CD14-positive monocyte (primary cell): ENCODE measurements around the gene TNFRSF13B. TPM values are rescaled to one million over a fixed set of nuclear protein-coding genes. Genes with fewer than 3 reads are reported as not detected.

Source experiments
- DNase-seq, 3 donors: peaks; one replicate each; pipeline ENCODE4 v3.0.0-alpha.2; 2011 to 2022
- H2AFZ ChIP-seq: 2 replicates; pipeline ENCODE4 v1.6.0; 2012; ENCODE audit warnings: mild to moderate bottlenecking, low read depth, low read length, inconsistent platforms; ENCODE audit not compliant: insufficient read depth, poor library complexity, severe bottlenecking
- H3K27ac ChIP-seq, 2 donors: 1 replicate in 1 of 2; 2 replicates in 1 of 2; pipeline ENCODE4 v1.5.1; 2012 to 2013; ENCODE audit warnings: low read length in 2 of 2, control low read depth in 1 of 2, inconsistent platforms in 1 of 2, low read depth in 1 of 2, mild to moderate bottlenecking in 1 of 2
- H3K27me3 ChIP-seq, 2 donors: one replicate each; pipeline versions ENCODE4 v1.6.0 to v1.6.1; 2011 to 2013; ENCODE audit warnings: low read length in 2 of 2; ENCODE audit not compliant: control insufficient read depth in 2 of 2, insufficient read depth in 2 of 2
- H3K36me3 ChIP-seq, 2 donors: replicated peaks in 1 of 2; 1 replicate in 1 of 2; 2 replicates in 1 of 2; pipeline versions ENCODE4 v1.5.1 to v1.6.1; 2012 to 2013; ENCODE audit warnings: low read length in 2 of 2, control low read depth in 1 of 2, inconsistent platforms in 1 of 2, mild to moderate bottlenecking in 1 of 2; ENCODE audit not compliant: insufficient read depth in 2 of 2, control insufficient read depth in 1 of 2
- H3K4me1 ChIP-seq, 2 donors: 1 replicate in 1 of 2; 2 replicates in 1 of 2; pipeline versions ENCODE4 v1.5.1 to v1.6.1; 2012 to 2013; ENCODE audit warnings: low read length in 2 of 2, control low read depth in 1 of 2, inconsistent platforms in 1 of 2, mild to moderate bottlenecking in 1 of 2, moderate library complexity in 1 of 2; ENCODE audit not compliant: insufficient read depth in 2 of 2, control insufficient read depth in 1 of 2
- H3K4me2 ChIP-seq: replicated peaks from 2 replicates; pipeline ENCODE3; 2012; ENCODE audit warnings: low read length, moderate library complexity, mild to moderate bottlenecking; ENCODE audit not compliant: poor library complexity, severe bottlenecking; ENCODE audit errors: extremely low read depth
- H3K4me3 ChIP-seq, 3 experiments: fragments of 200-600 bp in 1 of 3; sonication (generic) in 1 of 3; replicated peaks in 1 of 3; 1 replicate in 2 of 3; 2 replicates in 1 of 3; pipeline ENCODE4 v1.5.1; 2011 to 2013; ENCODE audit warnings: low read length in 3 of 3, mild to moderate bottlenecking in 3 of 3, control low read depth in 2 of 3, low read depth in 2 of 3, inconsistent platforms in 1 of 3, moderate library complexity in 1 of 3
- H3K79me2 ChIP-seq: 2 replicates; pipeline ENCODE4 v1.6.0; 2012; ENCODE audit warnings: mild to moderate bottlenecking, control low read depth, inconsistent platforms, low read length, moderate library complexity; ENCODE audit not compliant: insufficient read depth
- H3K9ac ChIP-seq: 2 replicates; pipeline ENCODE4 v1.6.0; 2017; ENCODE audit warnings: low read length, mild to moderate bottlenecking; ENCODE audit not compliant: insufficient read depth, poor library complexity, severe bottlenecking
- H3K9me3 ChIP-seq, 2 donors: replicated peaks in 1 of 2; 1 replicate in 1 of 2; 2 replicates in 1 of 2; pipeline versions ENCODE4 v1.5.1 to v1.6.1; 2012 to 2013; ENCODE audit warnings: low read length in 2 of 2, control low read depth in 1 of 2; ENCODE audit not compliant: control insufficient read depth in 1 of 2, insufficient read depth in 1 of 2
- H4K20me1 ChIP-seq: 2 replicates; pipeline ENCODE4 v1.6.0; 2012; ENCODE audit warnings: mild to moderate bottlenecking, low read length, control low read depth, moderate library complexity; ENCODE audit not compliant: insufficient read depth
- H3K27ac Mint-ChIP-seq, 7 donors: one replicate each; pipeline ENCODE4 v1.8.0; 2020; ENCODE audit warnings: mild to moderate bottlenecking in 7 of 7, mixed read lengths in 7 of 7, moderate library complexity in 6 of 7, inconsistent platforms in 2 of 7
- H3K27me3 Mint-ChIP-seq, 3 donors: one replicate each; pipeline ENCODE4 v1.8.0; 2021 to 2022; ENCODE audit warnings: low read depth in 3 of 3, mild to moderate bottlenecking in 3 of 3, mixed read lengths in 3 of 3, moderate library complexity in 3 of 3, inconsistent platforms in 1 of 3
- H3K36me3 Mint-ChIP-seq, 2 donors: one replicate each; pipeline ENCODE4 v1.8.0; 2020; ENCODE audit warnings: mixed read lengths in 2 of 2, inconsistent platforms in 1 of 2, mild to moderate bottlenecking in 1 of 2
- H3K4me1 Mint-ChIP-seq: one replicate; pipeline ENCODE4 v1.8.0; 2020; ENCODE audit warnings: mild to moderate bottlenecking, mixed read lengths
- H3K4me3 Mint-ChIP-seq, 2 donors: one replicate each; pipeline ENCODE4 v1.8.0; 2020; ENCODE audit warnings: mild to moderate bottlenecking in 2 of 2, mixed read lengths in 2 of 2, moderate library complexity in 1 of 2
- H3K9me3 Mint-ChIP-seq, 7 donors: one replicate each; pipeline ENCODE4 v1.8.0; 2020 to 2022; ENCODE audit warnings: mixed read lengths in 7 of 7, mild to moderate bottlenecking in 6 of 7, moderate library complexity in 6 of 7, inconsistent platforms in 2 of 7
- WGBS: methylation state at CpG from one replicate; pipeline ENCODE4 v1.1.5; 2013; ENCODE audit warnings: missing lambda C conversion rate; ENCODE audit not compliant: insufficient coverage; 5-methylcytosine and 5-hydroxymethylcytosine counted together
- intact Hi-C, 2 donors: fragments of 100-400 bp; cut with micrococcal nuclease; formaldehyde crosslinking; loops; one replicate each; pipeline versions ENCODE4 v1.15.0 to v1.15.1; 2023
- polyA plus RNA-seq, 3 donors: library from polyadenylated mRNA; depleted of rRNA in 1 of 3; unstranded in 2 of 3; stranded (reverse) in 1 of 3; fragments of 300-500 nt in 2 of 3; fragments of >200 nt in 1 of 3; fragmentation: Illumina TruSeq in 2 of 3; gene quantifications; 1 replicate in 2 of 3; 2 replicates in 1 of 3; pipeline ENCODE4 v1.2.3, GENCODE V29; 2012 to 2021
- TF ChIP-seq, protein P1 (sequence below): fragments of 200-600 bp; IDR thresholded peaks from one replicate; pipeline ENCODE4 v1.8.0; 2022; ENCODE audit warnings: antibody characterized with exemption, mild to moderate bottlenecking

TNFRSF13B gene
- polyA plus RNA-seq, 3 donors = 0.21 to 0.47 TPM; not detected in 1

DNA sequence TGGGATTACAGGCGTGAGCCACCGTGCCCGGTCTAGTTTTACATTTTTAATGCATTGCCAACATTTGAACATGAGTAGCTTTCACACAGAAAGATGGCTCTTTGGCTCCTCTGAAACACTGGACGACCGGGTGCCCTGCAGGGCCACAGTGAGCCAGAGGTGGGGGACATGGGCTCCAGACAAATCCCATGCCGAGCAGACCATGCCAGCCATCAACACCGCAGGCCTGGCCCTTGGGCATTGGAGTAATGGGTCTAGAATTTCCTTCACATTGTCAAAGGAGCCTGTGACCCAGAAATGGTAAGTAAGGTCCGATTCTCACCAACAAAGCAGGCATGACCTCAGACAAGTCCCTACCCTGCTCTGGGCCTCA lies 48.9 kb upstream of the TNFRSF13B start:
- Mint-ChIP-seq H3K9me3 (peaks cover 0 to 5% (median 0%) of the 10 kb centered on the region in 7 donors), H3K27ac (no peak overlapping the region), H3K4me3 (no peak overlapping the region), H3K36me3 (no peaks in the 10 kb centered on the region), H3K27me3 (peaks cover 8 to 34% (median 32%) of the 10 kb centered on the region in 3 donors), H3K4me1 (peaks cover 16% of the 10 kb centered on the region)
- intact Hi-C loops = no loop called here
- H2AFZ ChIP-seq = no peak overlapping the region
- H3K4me3 ChIP-seq = no peak overlapping the region
- no peak for DNase-seq
- peaks cover 0 to 13% of the 10 kb centered on the region in 2 donors for H3K27me3 ChIP-seq
- 97% methylated on average over 4 of the region's 8 CpGs for WGBS
- H3K9me3 ChIP-seq = no peaks in the 10 kb centered on the region
- H3K4me2 ChIP-seq = no peak overlapping the region
- no peaks in the 10 kb centered on the region for H3K36me3 ChIP-seq
- H3K4me1 ChIP-seq = peaks cover 12 to 15% of the 10 kb centered on the region in 2 donors
- H4K20me1 ChIP-seq = no peaks in the 10 kb centered on the region
- no peaks in the 10 kb centered on the region for H3K79me2 ChIP-seq
- no peak overlapping the region for H3K9ac ChIP-seq
- no peak overlapping the region for H3K27ac ChIP-seq
- TF ChIP-seq, protein P1, sequence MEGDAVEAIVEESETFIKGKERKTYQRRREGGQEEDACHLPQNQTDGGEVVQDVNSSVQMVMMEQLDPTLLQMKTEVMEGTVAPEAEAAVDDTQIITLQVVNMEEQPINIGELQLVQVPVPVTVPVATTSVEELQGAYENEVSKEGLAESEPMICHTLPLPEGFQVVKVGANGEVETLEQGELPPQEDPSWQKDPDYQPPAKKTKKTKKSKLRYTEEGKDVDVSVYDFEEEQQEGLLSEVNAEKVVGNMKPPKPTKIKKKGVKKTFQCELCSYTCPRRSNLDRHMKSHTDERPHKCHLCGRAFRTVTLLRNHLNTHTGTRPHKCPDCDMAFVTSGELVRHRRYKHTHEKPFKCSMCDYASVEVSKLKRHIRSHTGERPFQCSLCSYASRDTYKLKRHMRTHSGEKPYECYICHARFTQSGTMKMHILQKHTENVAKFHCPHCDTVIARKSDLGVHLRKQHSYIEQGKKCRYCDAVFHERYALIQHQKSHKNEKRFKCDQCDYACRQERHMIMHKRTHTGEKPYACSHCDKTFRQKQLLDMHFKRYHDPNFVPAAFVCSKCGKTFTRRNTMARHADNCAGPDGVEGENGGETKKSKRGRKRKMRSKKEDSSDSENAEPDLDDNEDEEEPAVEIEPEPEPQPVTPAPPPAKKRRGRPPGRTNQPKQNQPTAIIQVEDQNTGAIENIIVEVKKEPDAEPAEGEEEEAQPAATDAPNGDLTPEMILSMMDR = no peak

- TF ChIP-seq, protein P1 = no peak
- no peak overlapping the region for H3K4me2 ChIP-seq
- 96% methylated on average over 11 of the region's 13 CpGs for WGBS
- Mint-ChIP-seq H3K4me1 (peaks cover 21% of the 10 kb centered on the region), H3K27ac (peak overlapping the region in 1 of 7 donors; percentile 2), H3K9me3 (peaks cover 0 to 5% (median 0%) of the 10 kb centered on the region in 7 donors), H3K36me3 (no peaks in the 10 kb centered on the region), H3K27me3 (peaks cover 7 to 38% (median 36%) of the 10 kb centered on the region in 3 donors), H3K4me3 (no peak overlapping the region)
- no peak overlapping the region for H3K27ac ChIP-seq
- intact Hi-C loops = no loop called here
- no peaks in the 10 kb centered on the region for H3K36me3 ChIP-seq
- H3K79me2 ChIP-seq = no peaks in the 10 kb centered on the region
- peaks cover 0 to 13% of the 10 kb centered on the region in 2 donors for H3K27me3 ChIP-seq
- no peaks in the 10 kb centered on the region for H4K20me1 ChIP-seq
- H3K9ac ChIP-seq = no peak overlapping the region
- peaks cover 15 to 19% of the 10 kb centered on the region in 2 donors for H3K4me1 ChIP-seq
- no peak overlapping the region for H2AFZ ChIP-seq
- H3K4me3 ChIP-seq = no peak overlapping the region
- DNase-seq = no peak
- no peaks in the 10 kb centered on the region for H3K9me3 ChIP-seq
These were observed 48.1 kb upstream of the TNFRSF13B start for GRCh38 chr17:17019891-17020456.
